ENCODE results near the gene SSTR5.

The SSTR5 gene

GRCh38 chr16:1124795-1125194 is 52.2 kb downstream of the SSTR5 start:
- in situ Hi-C loops (cut with HindIII; ENCODE audit: low sequenced_read_pairs): no loop called here
- no peak overlapping the region for H3K4me3 ChIP-seq (ENCODE audit: low read depth, low read length)
- TF ChIP-seq CTCF (IDR thresholded peaks at IDR 0.05; ENCODE audit: low read depth, low read length): no peak
- no peak for DNase-seq (ENCODE audit: low read depth, low spot score)

DNA sequence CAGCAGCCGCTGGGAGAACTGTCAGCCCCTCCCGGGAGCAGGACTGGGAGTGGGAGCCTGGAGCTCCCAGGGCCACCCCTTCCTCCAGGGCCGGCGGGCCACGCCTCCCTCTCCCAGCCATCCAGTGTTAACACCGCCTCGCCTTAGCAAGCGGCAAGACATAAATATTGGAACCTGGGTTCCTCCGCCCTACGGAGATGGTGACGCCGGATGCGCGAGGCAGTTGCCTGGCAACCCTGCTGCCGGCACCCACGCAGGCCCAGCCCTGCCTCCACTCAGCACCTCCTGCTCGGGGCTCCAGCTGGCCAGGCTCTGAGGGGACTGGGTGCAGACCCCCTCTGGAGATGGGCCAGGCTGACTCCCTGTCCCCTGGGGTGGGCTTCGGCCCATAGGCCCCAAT is 52.9 kb downstream of the SSTR5 start:
- TF ChIP-seq CTCF (IDR thresholded peaks at IDR 0.05; ENCODE audit: low read depth, low read length): no peak
- in situ Hi-C loops (cut with HindIII; ENCODE audit: low sequenced_read_pairs): no loop called here
- H3K4me3 ChIP-seq (ENCODE audit: low read depth, low read length): no peak overlapping the region
- DNase-seq (ENCODE audit: low read depth, low spot score): peak; percentile 4

DNA sequence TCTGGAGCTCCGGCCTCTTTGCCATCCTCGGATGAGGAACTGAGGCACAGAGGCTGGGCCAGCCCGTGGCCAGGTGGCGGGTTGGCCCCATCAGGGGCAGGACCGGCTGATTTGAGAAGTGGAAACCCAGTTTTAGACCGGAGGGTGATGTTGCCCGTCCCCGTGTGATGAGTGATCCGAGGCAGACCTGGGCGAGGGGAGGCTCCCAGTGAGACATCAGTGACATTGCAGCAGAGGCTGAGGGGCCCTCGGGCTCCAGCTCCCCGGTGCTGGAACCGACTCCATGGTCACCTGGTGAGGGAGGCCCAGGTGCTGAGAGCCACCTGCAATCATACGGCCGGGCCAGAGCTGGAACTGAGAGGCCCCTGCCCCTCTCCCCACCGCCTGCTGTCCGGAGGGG is 53.5 kb downstream of the SSTR5 start:
- no peak for TF ChIP-seq CTCF (IDR thresholded peaks at IDR 0.05; ENCODE audit: low read depth, low read length)
- in situ Hi-C loops (cut with HindIII; ENCODE audit: low sequenced_read_pairs): no loop called here
- H3K4me3 ChIP-seq (ENCODE audit: low read depth, low read length): no peak overlapping the region
- DNase-seq (ENCODE audit: low read depth, low spot score): no peak

DNA sequence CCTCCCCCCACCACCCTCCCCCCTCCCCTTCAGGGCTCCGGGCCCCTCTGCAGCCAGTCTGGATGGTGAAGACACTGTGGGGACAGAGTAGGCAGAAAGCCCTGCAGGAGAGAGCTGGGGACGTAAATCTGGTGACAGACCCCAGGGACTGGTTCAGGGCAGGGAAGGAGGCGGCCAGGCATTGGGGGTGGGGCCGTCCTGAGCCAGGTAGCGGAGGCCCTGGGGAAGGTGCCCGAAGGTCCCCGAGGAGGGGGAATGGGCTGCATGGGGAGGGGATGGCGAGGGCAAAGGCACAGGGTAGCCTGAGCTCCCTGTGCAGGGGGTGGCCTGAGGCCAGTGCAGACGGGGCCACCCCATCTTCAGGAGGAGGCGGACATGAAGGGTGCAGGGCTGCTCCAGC is 54.0 kb downstream of the SSTR5 start:
- in situ Hi-C loops (cut with HindIII; ENCODE audit: low sequenced_read_pairs): no loop called here
- DNase-seq (ENCODE audit: low read depth, low spot score): no peak
- TF ChIP-seq CTCF (IDR thresholded peaks at IDR 0.05; ENCODE audit: low read depth, low read length): no peak
- no peak overlapping the region for H3K4me3 ChIP-seq (ENCODE audit: low read depth, low read length)

GRCh38 chr16:1127101-1127500 is 54.6 kb downstream of the SSTR5 start:
- DNase-seq (ENCODE audit: low read depth, low spot score): no peak
- in situ Hi-C loops (cut with HindIII; ENCODE audit: low sequenced_read_pairs): no loop called here
- no peak for TF ChIP-seq CTCF (IDR thresholded peaks at IDR 0.05; ENCODE audit: low read depth, low read length)
- no peak overlapping the region for H3K4me3 ChIP-seq (ENCODE audit: low read depth, low read length)

GRCh38 chr16:1127971-1128715 is 55.6 kb downstream of the SSTR5 start:
- no peak overlapping the region for H3K4me3 ChIP-seq (ENCODE audit: low read depth, low read length)
- no peak for DNase-seq (ENCODE audit: low read depth, low spot score)
- in situ Hi-C loops (cut with HindIII; ENCODE audit: low sequenced_read_pairs): no loop called here
- no peak for TF ChIP-seq CTCF (IDR thresholded peaks at IDR 0.05; ENCODE audit: low read depth, low read length)

Data from astrocyte of the spinal cord (primary cell).